GM21717 (cell line): Measurements from ENCODE around the gene CCL22.
"Not testable (repeated sequence)": the region's sequence is repeated elsewhere in the genome, so short reads cannot be mapped to it uniquely, and the experiment has no call there.

ENCODE experiments used
- ATAC-seq: cut with Tn5 transposase; IDR thresholded peaks from one replicate; pipeline ENCODE4 v1.9.1; 2021; ENCODE audit warnings: mild to moderate bottlenecking, moderate library complexity; ENCODE audit not compliant: unreplicated experiment

Gene CCL22

GRCh38 chr16:57391300-57391699 lies 32.7 kb downstream of the CCL22 start:
- no peak for ATAC-seq

- ATAC-seq, result no peak
Observed at GRCh38 chr16:57391708-57392107, 33.1 kb downstream of the CCL22 start.

- ATAC-seq, result no peak
Observed at GRCh38 chr16:57392694-57393093, 34.1 kb downstream of the CCL22 start.

- no peak for ATAC-seq
Observed at GRCh38 chr16:57394444-57394843, 35.9 kb downstream of the CCL22 start.

- ATAC-seq, result no peak
Observed at GRCh38 chr16:57395026-57395425, 36.4 kb downstream of the CCL22 start.

GRCh38 chr16:57396786-57397185 lies 38.2 kb downstream of the CCL22 start:
- ATAC-seq, result no peak

GRCh38 chr16:57397493-57397892 lies 38.9 kb downstream of the CCL22 start:
- ATAC-seq, result not testable (repeated sequence)

- no peak for ATAC-seq
Observed at GRCh38 chr16:57401943-57402640, 43.5 kb downstream of the CCL22 start.

- ATAC-seq, result no peak
Observed at GRCh38 chr16:57403965-57404817, 45.6 kb downstream of the CCL22 start, which contains the start of gene CCL17. Gene CCL17 (plus strand): TSS chr16:57404767. CDS start chr16:57413933, 9,166 bp downstream.

- ATAC-seq, result no peak
Observed at GRCh38 chr16:57405097-57405496, 46.5 kb downstream of the CCL22 start.

- no peak for ATAC-seq
Observed at GRCh38 chr16:57406881-57407280, 48.3 kb downstream of the CCL22 start.

- ATAC-seq, result no peak
Observed at GRCh38 chr16:57407521-57408353, 49.2 kb downstream of the CCL22 start.

GRCh38 chr16:57409065-57409464 lies 50.5 kb downstream of the CCL22 start:
- no peak for ATAC-seq

GRCh38 chr16:57409870-57410587 lies 51.4 kb downstream of the CCL22 start:
- no peak for ATAC-seq

- no peak for ATAC-seq
Observed at GRCh38 chr16:57411362-57411976, 52.9 kb downstream of the CCL22 start.

- no peak for ATAC-seq
Observed at GRCh38 chr16:57412584-57412983, 54.0 kb downstream of the CCL22 start.

- peak; percentile 71 for ATAC-seq
Observed at GRCh38 chr16:57413301-57413730, 54.7 kb downstream of the CCL22 start.

- no peak for ATAC-seq
Observed at GRCh38 chr16:57413733-57414132, 55.1 kb downstream of the CCL22 start.
